B cell (primary cell): Measurements from ENCODE around the gene FAM20C. TPM values are rescaled to one million over a fixed set of nuclear protein-coding genes. Genes with fewer than 3 reads are reported as not detected.

Source experiments
- ATAC-seq: fragments of 200-7000 bp; cut with Tn5 transposase; one replicate; pipeline ENCODE4 v1.10.0; 2021; ENCODE audit warnings: low read depth, mild to moderate bottlenecking, moderate number of reproducible peaks, moderate library complexity
- CTCF ChIA-PET: fragments of 350-600 bp; sonication (Branson Sonifier 250); formaldehyde crosslinking; loops from one replicate; lab custom pipeline; 2021; ENCODE audit warnings: antibody characterized with exemption, inconsistent platforms; lab: Charles Lee
- POLR2A ChIA-PET: fragments of 350-600 bp; sonication (Branson Sonifier 250); formaldehyde crosslinking; loops from one replicate; lab custom pipeline; 2021; ENCODE audit warnings: antibody characterized with exemption; lab: Charles Lee
- DNase-seq: peaks from one replicate; pipeline ENCODE4 v3.0.0; 2013
- H2AFZ ChIP-seq: 2 replicates; pipeline ENCODE4 v1.6.1; 2012; ENCODE audit warnings: mild to moderate bottlenecking, low read depth, low read length; ENCODE audit not compliant: insufficient read depth, poor library complexity, severe bottlenecking
- H3K27ac ChIP-seq, 2 donors: 1 replicate in 1 of 2; 2 replicates in 1 of 2; pipeline ENCODE4 v1.5.1; 2012 to 2013; ENCODE audit warnings: low read length in 2 of 2, mild to moderate bottlenecking in 2 of 2, moderate library complexity in 1 of 2
- H3K27me3 ChIP-seq, 4 experiments: fragments of 200-600 bp in 1 of 4; sonication (generic) in 1 of 4; replicated peaks in 1 of 4; 1 replicate in 2 of 4; 2 replicates in 2 of 4; pipeline versions ENCODE4 v1.6.1 to v1.7.0; 2013 to 2016; ENCODE audit warnings: low read length in 3 of 4, mild to moderate bottlenecking in 2 of 4, mixed read lengths in 1 of 4, moderate library complexity in 1 of 4; ENCODE audit not compliant: insufficient read depth in 4 of 4, control insufficient read depth in 3 of 4; ENCODE audit errors: control extremely low read depth in 1 of 4
- H3K36me3 ChIP-seq, 2 experiments: replicated peaks in 1 of 2; 1 replicate in 1 of 2; 2 replicates in 1 of 2; pipeline versions ENCODE4 v1.6.1 to v1.7.1; 2013; ENCODE audit warnings: low read length in 1 of 2; ENCODE audit not compliant: insufficient read depth in 2 of 2, control insufficient read depth in 1 of 2; ENCODE audit errors: control extremely low read depth in 1 of 2, extremely low read depth in 1 of 2
- H3K4me1 ChIP-seq, 2 donors: fragments of 200-600 bp in 1 of 2; sonication (generic) in 1 of 2; 1 replicate in 1 of 2; 2 replicates in 1 of 2; pipeline versions ENCODE4 v1.5.1 to v1.6.1; 2013 to 2017; ENCODE audit warnings: low read length in 2 of 2; ENCODE audit not compliant: control insufficient read depth in 2 of 2, insufficient read depth in 2 of 2
- H3K4me2 ChIP-seq: replicated peaks from 2 replicates; pipeline ENCODE3; 2012; ENCODE audit warnings: mild to moderate bottlenecking, low read depth, low read length; ENCODE audit not compliant: poor library complexity, severe bottlenecking
- H3K4me3 ChIP-seq, 5 experiments: fragments of 200-600 bp in 1 of 5; sonication (generic) in 1 of 5; 1 replicate in 3 of 5; 2 replicates in 2 of 5; pipeline versions ENCODE4 v1.5.1 to v1.7.0; 2011 to 2016; ENCODE audit warnings: low read length in 4 of 5, mild to moderate bottlenecking in 4 of 5, low read depth in 2 of 5, control low read depth in 1 of 5, moderate library complexity in 1 of 5; ENCODE audit not compliant: insufficient read depth in 1 of 5; ENCODE audit errors: control extremely low read depth in 1 of 5, extremely low read depth in 1 of 5
- H3K79me2 ChIP-seq: fragments of 200-600 bp; sonication (generic); one replicate; pipeline ENCODE4 v1.6.0; 2016; ENCODE audit warnings: low read length; ENCODE audit not compliant: control insufficient read depth, insufficient read depth
- H3K9ac ChIP-seq: fragments of 200-600 bp; sonication (generic); 2 replicates; pipeline ENCODE4 v1.6.1; 2017; ENCODE audit warnings: mild to moderate bottlenecking, low read length, moderate library complexity
- H3K9me3 ChIP-seq, 3 donors: one replicate each; pipeline versions ENCODE4 v1.6.1 to v1.7.1; 2013; ENCODE audit warnings: low read length in 2 of 3; ENCODE audit not compliant: control insufficient read depth in 2 of 3, insufficient read depth in 1 of 3; ENCODE audit errors: control extremely low read depth in 1 of 3
- H4K20me1 ChIP-seq: 2 replicates; pipeline ENCODE4 v1.6.0; 2012; ENCODE audit warnings: mild to moderate bottlenecking, low read length; ENCODE audit not compliant: insufficient read depth, control insufficient read depth, poor library complexity, severe bottlenecking
- H3K27ac Mint-ChIP-seq: one replicate; pipeline ENCODE4 v1.8.0; 2021; ENCODE audit warnings: mixed read lengths
- H3K27me3 Mint-ChIP-seq: one replicate; pipeline ENCODE4 v1.8.0; 2021; ENCODE audit warnings: mixed read lengths
- H3K4me1 Mint-ChIP-seq: one replicate; pipeline ENCODE4 v1.8.0; 2021; ENCODE audit warnings: mixed read lengths
- H3K4me3 Mint-ChIP-seq: one replicate; pipeline ENCODE4 v1.8.0; 2021; ENCODE audit warnings: mixed read lengths
- H3K9me3 Mint-ChIP-seq: one replicate; pipeline ENCODE4 v1.8.0; 2022; ENCODE audit warnings: mixed read lengths; ENCODE audit not compliant: insufficient read depth
- EZH2 ChIP-seq: IDR thresholded peaks from 2 replicates; pipeline ENCODE4 v1.6.1; 2012; ENCODE audit warnings: borderline replicate concordance, low read depth, mild to moderate bottlenecking, moderate library complexity, low read length; ENCODE audit not compliant: insufficient read depth, poor library complexity, severe bottlenecking
- WGBS: methylation state at CpG from one replicate; pipeline ENCODE4 v1.1.5; 2013; ENCODE audit warnings: missing lambda C conversion rate; ENCODE audit not compliant: insufficient coverage; 5-methylcytosine and 5-hydroxymethylcytosine counted together
- intact Hi-C: fragments of 100-400 bp; cut with micrococcal nuclease; formaldehyde crosslinking; loops from one replicate; pipeline ENCODE4 v1.10.0; 2022
- polyA plus RNA-seq: library from polyadenylated mRNA; depleted of rRNA; stranded (reverse); fragments of >200 nt; gene quantifications from 2 replicates; pipeline ENCODE4 v1.2.3, GENCODE V29; 2012
- total RNA-seq, 2 donors: library from RNA; stranded (reverse); fragments of 120-200 nt in 1 of 2; gene quantifications; 1 replicate in 1 of 2; 2 replicates in 1 of 2; pipeline versions ENCODE4 v1.2.3 to v1.2.4, GENCODE V29; 2013 to 2022
- TF ChIP-seq, protein P1 (sequence below): fragments of 200-600 bp; IDR thresholded peaks from one replicate; pipeline ENCODE4 v1.8.0; 2022; ENCODE audit warnings: antibody characterized with exemption, mild to moderate bottlenecking

Gene FAM20C
- total and polyA plus RNA-seq, 2 donors (not counting 1 experiment from before 2014, with no cell fraction given), result 0.54 to 0.81 TPM

DNA sequence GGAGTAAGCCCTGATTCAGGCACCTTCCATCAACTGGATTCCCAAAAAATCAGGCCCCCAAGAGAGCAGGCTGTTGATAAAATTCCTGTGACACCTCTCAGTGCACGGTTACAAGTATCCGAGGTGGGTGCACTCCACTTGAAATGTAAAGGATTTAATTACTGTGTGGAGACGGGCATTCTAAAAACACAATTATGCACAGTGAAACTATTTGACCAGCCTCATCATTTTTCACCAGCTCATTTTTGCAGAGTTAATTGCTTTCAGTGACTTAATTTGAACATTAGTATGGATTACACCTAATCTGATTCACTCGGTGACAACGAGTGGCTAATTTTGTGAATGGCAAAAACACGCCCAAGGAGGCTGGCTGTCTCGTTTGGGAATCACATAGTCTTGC lies 99.9 kb downstream of the FAM20C start:
- Histone ChIP-seq H3K27me3 (peaks cover 0 to 32% (median 5%) of the 10 kb centered on the region in 4 experiments), H3K4me3 (no peak overlapping the region), H3K79me2 (no peaks in the 10 kb centered on the region), H3K36me3 (no peaks in the 10 kb centered on the region), H3K27ac (no peak overlapping the region), H3K9ac (no peak overlapping the region), H2AFZ (no peak overlapping the region), H4K20me1 (no peaks in the 10 kb centered on the region), H3K4me2 (no peak overlapping the region), H3K9me3 (peaks cover 0 to 5% (median 0%) of the 10 kb centered on the region in 3 donors), H3K4me1 (no peaks in the 10 kb centered on the region)
- H3K27ac Mint-ChIP-seq, result no peak overlapping the region
- ChIA-PET CTCF (no interaction called here), POLR2A (no interaction called here)
- WGBS, result 77% methylated on average over 4 of the region's 7 CpGs
- TF ChIP-seq EZH2, result no peak
- TF ChIP-seq, protein P1, sequence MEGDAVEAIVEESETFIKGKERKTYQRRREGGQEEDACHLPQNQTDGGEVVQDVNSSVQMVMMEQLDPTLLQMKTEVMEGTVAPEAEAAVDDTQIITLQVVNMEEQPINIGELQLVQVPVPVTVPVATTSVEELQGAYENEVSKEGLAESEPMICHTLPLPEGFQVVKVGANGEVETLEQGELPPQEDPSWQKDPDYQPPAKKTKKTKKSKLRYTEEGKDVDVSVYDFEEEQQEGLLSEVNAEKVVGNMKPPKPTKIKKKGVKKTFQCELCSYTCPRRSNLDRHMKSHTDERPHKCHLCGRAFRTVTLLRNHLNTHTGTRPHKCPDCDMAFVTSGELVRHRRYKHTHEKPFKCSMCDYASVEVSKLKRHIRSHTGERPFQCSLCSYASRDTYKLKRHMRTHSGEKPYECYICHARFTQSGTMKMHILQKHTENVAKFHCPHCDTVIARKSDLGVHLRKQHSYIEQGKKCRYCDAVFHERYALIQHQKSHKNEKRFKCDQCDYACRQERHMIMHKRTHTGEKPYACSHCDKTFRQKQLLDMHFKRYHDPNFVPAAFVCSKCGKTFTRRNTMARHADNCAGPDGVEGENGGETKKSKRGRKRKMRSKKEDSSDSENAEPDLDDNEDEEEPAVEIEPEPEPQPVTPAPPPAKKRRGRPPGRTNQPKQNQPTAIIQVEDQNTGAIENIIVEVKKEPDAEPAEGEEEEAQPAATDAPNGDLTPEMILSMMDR, result no peak
- intact Hi-C loops, result no loop called here
- H3K4me3 Mint-ChIP-seq, result no peak overlapping the region
- no peak for DNase-seq
- H3K4me1 Mint-ChIP-seq, result no peaks in the 10 kb centered on the region
- no peaks in the 10 kb centered on the region for H3K9me3 Mint-ChIP-seq
- peaks cover 23% of the 10 kb centered on the region for H3K27me3 Mint-ChIP-seq
- no peak for ATAC-seq

DNA sequence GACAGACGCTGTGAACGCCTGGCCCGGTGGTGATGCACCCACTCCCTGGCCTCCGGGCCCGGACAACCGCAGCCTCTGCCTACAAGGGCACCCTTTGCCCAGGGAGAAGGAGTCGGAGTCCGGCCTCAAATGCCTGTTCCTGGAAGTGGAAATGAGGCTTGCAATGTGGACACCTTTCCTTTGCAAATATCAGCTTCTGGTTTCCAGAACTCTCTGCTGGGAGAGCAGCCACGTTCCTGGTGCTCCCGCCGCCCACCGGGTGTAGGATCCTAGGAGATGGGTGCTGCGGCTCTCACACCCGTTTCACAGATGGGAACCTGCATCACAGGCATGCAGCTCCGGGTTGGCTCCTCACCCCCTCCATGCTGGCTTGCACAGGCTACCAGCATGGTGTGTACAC lies 100.5 kb downstream of the FAM20C start:
- peaks cover 0 to 5% (median 0%) of the 10 kb centered on the region in 3 donors for H3K9me3 ChIP-seq
- H3K79me2 ChIP-seq, result no peaks in the 10 kb centered on the region
- Mint-ChIP-seq H3K9me3 (no peaks in the 10 kb centered on the region), H3K27me3 (peaks cover 20% of the 10 kb centered on the region), H3K4me3 (no peak overlapping the region), H3K4me1 (no peaks in the 10 kb centered on the region), H3K27ac (no peak overlapping the region)
- DNase-seq, result no peak
- ChIA-PET POLR2A (no interaction called here), CTCF (no interaction called here)
- intact Hi-C loops, result no loop called here
- no peaks in the 10 kb centered on the region for H3K4me1 ChIP-seq
- H3K9ac ChIP-seq, result no peak overlapping the region
- no peak overlapping the region for H3K4me2 ChIP-seq
- TF ChIP-seq, protein P1, result no peak
- no peak for TF ChIP-seq EZH2
- no peak overlapping the region for H2AFZ ChIP-seq
- no peak for ATAC-seq
- H3K27ac ChIP-seq, result no peak overlapping the region
- H3K27me3 ChIP-seq, result peaks cover 0 to 32% (median 5%) of the 10 kb centered on the region in 4 experiments
- H4K20me1 ChIP-seq, result no peaks in the 10 kb centered on the region
- 89% methylated on average over 14 of the region's 15 CpGs for WGBS
- no peak overlapping the region for H3K4me3 ChIP-seq
- H3K36me3 ChIP-seq, result no peaks in the 10 kb centered on the region
